NCI-H2227 (cell line): ENCODE measurements around the gene GSX1.
"Not testable (repeated sequence)": the region's sequence is repeated elsewhere in the genome, so short reads cannot be mapped to it uniquely, and the experiment has no call there.

Experiments used
- DNase-seq: peaks from one replicate; lab custom pipeline; 2025; ENCODE audit not compliant: unreplicated experiment; lab: John Stamatoyannopoulos, UW

GSX1 gene

DNA sequence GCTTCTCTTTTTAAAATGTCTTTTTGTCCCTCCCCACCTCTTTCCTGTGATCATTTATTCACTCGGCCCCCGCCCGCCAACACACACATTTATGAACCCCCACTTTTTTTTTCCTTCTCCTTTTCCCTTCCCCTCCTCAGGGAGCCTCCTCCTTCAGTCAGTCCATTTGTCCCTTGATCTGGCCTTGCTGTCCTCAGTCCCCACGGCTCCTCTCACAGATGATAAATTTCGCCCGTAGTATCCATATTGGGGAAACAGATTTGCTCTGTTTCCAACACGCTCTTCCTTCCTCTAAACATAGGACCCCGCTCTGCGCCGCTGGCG lies 2.0 kb downstream of the GSX1 start:
- no peak for DNase-seq

DNA sequence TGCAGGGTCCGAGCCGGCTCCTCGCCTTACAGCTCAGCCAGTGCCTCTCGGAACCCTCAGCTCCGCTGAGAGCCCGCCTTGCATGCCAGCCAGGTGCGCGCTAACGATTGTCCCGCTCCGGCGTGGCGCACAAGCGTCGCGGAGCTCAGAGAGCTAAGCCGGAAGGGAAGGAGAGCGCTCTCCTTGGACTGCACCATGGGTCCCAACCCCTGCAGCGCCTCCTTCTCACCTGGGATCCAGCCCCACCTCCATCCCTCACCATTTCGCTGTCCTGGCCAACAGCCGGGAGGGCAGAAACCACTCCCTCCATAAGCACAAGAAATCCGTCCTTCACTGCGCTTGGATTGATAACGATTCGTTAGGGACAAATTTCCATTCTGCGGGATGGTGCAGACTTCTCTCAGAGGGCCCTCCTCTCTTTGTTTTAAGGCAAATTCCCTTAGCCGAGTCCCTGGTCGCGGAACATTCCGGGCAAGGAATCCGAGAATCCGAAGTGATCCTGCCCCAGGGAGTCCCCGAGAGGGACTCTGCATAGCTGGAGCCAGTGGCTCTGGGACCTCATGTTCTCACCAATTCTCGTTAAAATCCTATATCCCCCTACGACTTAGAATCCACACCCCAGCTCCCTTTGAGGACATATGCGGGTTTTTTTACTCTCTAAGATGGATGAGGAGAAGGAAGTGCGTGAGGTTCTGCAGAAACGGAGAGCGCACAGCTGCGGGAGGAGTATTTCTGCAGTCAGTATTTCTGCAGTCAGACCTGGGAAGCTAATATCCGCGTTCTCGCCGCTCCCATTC lies 2.8 kb downstream of the GSX1 start:
- DNase-seq: no peak

DNA sequence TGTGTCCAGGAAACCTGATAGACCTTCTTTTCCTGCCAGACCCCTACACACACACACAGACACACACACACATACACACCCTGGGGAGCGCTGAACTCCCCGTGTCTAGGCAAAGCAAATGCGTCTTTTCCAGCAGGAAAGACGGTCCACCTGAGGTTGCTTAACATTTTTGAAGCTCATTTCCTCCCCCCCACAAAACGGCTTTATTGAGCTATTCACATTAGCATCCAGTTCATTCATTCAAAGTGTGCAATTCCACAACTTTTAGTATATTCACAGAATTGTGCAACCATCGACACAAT lies 3.4 kb downstream of the GSX1 start:
- DNase-seq: no peak

DNA sequence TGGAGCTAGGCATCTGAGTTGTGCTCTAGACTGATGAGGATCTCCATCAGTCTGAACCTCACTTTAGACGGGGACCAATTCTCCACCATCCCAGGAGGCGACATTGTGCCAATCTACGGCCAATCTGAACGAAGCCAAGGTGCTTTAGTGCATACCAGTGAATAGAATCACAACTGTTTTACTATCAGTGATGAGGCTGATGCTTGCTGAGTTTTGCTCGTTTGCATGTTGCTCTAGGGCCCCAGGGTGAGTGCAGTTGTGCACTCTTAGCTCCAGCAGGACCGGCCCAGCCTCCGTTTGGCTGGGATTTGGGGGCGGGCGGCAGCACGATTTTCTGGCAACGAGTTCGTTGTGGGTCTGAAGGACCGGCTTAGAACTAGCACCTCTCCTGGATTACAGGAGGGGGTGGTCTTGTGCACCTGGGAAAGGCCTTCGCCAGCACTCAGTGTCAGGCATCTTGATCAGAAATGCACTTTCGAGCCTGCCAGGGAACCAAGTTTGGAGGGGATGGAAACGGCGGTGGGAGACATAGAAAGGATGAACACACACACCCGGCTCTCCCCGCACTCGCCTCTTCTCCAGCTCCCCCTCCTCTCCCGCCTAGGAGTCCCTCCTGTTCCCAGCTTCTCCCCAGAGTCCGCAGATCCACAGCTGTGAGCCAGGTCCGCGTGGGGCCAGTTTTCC lies 4.4 kb downstream of the GSX1 start:
- DNase-seq: no peak

DNA sequence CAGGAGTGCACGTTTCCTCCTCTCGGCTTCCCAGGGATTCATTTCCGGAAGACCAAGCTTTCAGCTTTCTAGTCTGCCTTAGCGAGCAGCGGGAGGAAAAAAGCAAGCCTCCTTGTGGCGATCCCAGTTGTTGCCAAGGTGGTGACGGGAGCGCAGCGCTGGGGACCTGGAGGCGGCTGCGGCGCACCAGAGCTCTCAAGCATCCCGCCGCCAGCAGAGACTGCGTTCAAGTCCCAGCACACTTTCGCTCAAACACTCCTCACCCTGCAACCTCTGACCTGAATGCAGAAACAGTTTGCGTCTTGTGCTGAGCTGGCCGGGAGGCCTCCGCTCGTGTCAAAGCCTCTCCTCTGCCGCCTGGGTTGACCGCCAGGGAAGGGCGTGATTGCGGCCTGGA lies 4.9 kb downstream of the GSX1 start:
- peak; percentile 68 for DNase-seq

DNA sequence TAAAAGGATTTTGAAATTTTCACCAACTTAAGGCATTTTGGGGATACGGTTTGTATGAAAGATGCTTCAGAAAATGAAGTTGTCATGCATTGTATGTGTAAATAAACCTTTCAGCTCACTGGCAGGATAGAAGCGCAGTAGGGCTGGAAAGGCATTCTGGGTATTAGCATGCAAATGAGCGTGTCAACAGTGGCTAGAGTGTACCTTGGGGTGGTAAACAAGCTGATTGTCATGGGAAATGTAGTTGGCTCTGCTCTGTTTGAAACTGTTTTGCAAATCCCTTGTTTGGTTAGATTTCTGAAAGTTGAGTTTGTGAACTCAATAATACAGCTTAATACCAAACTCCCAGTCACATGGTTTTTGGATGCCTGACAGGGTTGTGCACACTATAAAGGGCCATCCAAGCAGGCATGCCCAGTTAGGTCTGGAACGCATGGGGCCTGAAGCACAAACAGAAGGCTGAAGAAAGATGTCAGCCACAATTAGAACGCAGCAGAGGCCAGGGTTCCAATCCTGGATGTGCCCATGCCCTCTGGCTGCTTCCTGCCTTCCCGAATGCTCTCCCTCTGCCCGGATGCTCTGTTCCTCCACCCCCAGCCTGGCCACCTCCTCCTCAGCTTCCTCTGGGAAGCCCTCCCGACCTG lies 14.6 kb downstream of the GSX1 start:
- no peak for DNase-seq

DNA sequence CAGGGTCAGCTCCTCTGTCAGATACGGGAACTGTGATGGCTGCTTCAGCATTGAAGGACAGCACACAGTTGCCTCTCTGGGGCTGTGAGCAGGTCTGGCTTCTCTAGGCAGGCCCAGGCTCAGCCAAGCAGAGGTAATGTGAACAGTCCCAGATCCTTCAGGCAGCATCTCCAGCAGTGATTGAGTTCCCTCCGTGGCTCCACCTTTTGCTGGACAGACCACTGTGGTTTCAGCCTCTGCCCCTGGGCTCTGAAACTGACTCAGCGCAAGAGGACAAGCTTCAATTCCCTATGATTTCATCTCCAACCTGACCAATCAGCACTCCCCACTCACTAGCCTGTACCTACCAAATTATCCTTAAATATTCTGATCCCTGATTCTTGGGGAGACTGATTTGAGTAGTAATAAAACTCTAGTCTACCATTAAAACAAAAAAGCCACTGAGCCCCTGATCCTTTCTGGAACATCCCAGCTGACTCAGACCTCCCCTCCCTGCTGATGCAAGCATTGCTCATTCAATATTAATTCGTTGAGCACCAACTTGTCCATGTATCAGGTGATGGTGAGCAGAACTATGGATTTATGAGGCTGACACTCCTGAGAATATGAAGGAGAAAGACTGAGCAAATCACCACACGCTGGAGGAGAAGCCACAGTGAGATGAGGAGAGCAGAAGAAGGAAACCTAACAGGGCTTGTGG lies 16.7 kb downstream of the GSX1 start:
- DNase-seq: no peak

DNA sequence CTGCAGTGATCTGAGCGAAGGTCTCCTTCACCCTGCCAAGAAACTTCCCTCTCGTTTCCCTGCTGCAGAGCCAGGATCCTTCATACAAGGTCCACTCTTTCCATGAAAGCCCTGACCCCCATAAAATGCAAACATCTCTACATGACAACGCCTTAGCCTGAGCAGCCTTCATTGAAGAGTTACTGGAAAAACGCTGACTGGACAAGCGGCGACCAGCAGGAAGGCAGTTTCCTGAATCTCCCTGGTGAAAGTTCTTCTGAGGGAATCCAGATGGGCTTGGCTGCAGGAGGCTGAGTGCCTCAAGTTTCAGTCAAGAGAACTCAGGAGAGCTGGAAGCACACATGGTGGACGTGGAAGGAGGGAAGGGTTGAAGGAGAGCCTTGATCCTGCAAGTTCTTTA lies 17.7 kb downstream of the GSX1 start:
- DNase-seq: no peak

DNA sequence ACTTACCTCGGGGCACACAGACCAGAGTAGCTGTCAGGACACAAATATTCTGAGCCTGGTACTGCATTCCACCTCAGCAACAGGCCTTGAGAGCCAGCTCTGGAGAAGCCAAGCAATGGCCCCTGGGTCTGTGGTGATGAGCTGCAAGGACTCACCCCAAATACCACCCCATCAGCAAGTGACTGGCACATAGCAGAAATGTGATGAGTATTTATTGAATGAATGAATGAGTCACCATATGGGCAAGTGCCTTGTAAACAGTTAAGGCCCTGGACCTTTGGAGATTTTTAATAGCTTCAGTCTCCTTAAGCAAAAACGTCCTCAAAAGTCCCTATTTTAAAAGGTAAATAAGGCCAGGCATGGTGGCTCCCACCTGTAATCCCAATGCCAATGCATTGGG lies 18.2 kb downstream of the GSX1 start:
- DNase-seq: no peak

DNA sequence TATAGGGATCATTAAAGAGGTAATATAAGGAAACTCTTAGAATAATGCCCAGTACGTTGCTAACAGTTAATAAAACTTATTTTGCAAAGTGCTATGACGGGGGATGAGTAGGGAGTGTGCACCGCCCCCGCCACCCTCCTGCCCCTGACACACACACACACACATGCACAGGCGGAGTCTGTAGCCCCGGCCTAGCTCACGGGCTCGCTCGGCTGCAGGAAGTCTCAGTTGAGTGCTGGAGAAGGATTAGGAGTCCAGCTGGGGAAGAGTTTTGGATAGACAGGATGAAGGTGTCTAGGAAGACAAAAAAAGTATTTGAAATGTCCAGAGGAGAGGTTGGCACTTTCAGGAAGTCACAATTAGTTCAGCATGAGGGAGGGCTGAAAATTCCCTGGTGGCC lies 21.5 kb downstream of the GSX1 start:
- no peak for DNase-seq

DNA sequence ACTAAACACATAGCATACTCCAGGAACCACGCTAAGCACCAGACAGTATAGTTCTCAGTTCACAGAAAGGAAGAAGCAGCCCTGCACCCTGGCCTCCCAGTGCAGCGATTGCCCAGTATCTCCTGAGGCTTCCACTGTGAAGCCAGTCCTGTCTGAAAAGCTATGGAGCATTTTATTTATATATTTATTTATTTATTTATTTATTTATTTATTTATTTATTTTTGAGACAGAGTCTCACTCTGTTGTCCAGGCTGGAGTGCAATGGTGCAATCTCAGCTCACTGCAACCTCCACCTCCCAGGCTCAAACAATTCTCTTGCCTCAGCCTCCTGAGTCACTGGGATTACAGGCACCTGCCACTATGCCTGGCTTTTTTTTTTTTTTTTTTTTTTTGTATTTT lies 25.5 kb downstream of the GSX1 start:
- DNase-seq: not testable (repeated sequence)

DNA sequence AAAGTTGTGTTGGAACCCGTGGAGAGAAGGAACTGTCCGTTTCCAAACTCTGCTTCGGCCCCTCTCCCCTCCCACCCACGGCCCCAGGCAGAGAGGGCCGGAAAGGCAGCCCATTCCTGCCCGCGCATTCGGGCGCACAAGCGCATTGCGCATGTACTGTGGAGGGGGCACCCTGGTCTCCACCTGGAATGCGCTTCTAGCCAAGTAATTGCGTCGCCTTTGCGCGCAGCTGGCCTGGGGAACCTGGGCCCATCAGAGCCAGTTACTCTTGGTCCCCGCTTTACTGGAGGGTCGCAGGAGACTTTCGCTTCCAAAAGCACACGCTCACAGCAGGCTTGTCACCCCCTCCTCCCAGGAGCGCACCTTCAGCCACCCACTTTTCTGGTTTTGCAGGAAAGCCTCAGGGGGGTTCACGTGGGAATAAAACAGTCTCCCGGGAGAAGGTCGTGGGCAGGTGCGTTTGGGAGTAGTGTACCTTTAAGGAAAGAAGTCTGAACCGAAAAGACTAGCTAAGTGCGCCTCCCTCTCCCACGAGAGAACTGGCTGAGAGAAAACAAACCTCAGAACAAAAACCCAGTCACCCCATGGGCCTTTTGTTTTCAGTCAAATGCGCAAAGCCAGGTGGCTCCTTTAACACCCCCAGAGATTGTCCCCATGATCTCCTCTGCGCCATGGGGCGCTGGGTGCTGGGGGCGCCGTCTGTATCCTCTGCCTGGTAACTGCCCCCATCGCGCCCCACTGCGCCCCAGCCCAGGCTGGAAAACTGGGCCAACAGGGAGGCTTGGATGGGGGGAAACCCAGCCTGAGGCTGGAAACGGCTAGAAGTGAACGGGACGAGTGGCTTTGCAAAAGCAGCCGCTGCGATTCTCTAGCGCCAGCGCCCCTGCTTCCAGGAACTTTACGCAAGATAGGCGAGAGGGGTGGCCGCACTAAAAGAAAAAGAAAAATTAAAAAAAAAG lies 28.5 kb downstream of the GSX1 start:
- DNase-seq: no peak

DNA sequence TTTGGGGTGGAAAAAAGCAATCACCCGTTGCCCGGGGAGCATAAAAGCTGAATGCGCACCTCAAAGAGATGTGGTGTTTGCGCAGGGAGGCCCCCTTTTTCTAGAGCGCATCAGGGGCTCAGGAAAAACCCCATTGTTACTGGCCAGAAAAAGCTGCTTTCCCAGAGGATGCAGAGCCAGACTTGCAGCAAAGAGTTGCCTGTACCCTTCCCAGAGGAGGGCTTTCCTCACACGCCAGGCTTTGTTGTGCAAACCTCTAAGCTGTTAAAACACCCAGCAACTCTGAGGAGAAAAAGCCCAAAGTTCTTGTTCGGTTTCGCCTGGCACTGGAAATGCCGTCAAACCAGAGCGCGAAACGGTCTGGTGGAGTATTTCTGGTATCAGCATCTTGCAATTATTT lies 29.3 kb downstream of the GSX1 start:
- no peak for DNase-seq

DNA sequence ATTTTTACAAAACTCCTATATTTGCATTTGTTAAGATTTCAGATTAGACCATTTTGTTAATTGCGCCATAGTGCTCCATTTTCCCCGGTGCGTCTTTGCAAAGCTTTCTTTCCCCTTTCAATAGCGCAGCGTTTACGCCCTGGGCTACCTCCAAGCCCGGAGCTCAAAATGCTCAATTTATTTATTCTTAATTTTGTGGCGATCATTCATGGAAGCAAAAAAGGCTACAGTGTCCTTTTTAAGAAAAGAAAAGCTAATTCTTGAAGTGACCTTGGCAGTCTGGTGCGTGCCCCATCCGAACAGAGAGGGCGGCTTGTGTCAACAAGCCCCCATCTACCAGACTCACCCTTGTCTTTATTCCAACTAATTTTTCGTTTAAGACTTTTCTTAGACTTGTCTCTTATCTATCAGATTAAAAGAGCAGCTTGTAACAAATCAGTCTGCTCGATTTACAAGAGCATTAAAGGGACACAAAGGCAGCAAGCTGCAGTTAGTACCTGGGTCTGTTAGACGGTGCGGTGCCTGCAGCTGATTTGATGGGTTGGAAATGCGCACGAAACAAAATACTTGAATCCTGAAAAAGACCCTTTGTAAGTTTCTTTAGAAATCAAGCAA lies 30.1 kb downstream of the GSX1 start:
- DNase-seq: no peak

DNA sequence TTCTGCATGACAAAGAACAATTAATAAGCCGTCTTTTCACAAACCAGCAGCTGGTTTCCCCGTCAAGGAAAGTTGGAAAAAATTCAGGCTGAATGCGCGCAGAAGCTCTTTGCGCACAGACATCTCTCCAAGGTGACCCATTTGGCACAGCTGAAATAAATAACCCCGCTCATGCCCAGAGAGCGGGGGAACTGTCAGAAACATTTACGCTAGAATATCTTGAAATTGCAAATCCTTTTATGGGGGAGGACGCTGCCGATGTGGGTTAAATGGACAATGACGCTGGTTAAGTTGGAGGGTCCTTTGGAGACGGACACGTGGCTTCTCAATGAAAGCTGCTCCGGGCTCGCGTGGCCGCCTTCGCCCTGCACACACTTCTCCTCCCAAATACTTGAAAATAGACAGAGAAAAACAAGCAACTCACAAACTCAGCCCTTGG lies 30.6 kb downstream of the GSX1 start:
- DNase-seq: no peak

DNA sequence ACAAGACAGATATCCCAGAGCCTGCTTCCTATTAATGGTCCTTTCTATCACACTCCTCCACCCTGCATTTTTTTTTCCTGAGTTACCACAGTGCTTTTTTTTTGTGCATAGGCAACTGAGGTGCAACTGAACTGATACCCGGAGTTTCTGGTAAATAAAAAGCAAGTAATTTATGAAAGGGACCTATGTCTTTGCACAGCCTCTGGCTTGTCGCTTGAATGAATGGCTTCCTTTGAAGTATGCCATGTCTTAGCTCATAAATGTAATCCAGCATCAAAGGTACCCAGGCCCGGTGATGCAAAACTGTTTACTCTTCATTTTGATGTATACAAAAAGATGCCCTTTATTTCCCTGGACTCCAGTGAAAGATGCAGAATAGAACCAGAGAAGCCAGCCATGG lies 31.8 kb downstream of the GSX1 start:
- DNase-seq: no peak

DNA sequence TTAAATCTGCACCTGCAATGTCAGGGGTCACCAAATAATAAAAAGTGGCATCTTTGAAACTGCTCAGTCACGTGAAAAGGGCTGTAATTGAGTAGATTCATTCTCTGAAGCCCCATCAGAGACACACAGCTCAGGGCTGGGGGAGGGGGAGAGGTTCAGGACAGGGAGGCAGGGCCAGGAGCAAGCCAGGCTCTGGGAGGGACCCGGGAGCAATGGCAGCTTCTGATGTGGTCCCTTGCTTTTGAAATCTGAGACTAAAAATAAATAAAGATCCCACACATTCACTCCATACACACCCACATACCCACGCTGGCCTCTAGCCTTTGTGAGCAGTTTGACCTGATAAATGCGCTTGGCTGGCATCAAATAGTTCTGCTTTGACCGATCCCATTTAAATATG lies 32.8 kb downstream of the GSX1 start:
- no peak for DNase-seq

DNA sequence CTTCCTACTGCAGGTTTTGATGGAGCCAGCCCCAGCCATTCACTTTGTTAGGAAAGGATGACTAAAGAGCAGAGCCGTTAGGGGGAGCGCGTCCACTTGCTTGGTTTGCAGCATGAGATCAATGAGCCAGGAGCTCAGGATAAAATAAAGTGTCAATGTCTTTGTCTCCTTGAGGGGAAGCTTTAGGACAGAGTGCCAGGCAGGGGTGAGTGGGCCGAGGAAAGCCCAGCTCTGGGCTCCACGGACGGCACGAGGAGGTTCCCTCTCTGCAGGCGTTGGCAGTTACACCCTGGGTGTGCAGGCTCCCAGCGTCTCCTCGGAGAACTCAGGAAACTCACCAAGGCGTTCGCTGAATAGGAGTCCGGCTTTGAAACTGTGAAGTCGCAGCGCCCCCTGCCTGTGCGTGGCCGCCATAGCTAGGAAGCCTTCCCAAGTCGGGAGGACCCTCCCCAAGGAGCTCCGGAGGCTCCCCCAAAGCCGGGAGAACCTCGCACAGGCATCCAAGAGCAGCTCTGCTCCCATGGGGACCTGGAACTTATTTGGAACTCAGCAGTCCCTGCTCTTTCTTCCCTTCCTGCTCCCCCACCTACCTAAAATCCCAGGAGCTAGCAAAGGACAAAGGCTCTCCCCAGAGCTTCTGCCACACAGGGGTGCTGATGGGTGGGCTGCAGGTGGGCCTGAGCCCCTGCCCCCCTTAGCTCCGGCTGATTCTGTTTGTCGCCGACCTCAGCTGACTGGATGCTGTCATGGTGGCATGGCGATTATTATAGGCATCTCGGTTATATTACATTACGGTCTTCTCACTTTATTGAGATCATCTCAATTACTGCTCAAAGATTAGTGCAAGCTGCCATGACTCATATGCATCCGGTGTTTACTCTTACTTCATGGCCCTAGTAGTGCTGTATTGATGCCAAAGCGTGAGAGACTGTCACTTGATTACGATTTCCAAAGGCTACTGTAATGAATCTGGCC lies 34.4 kb downstream of the GSX1 start:
- DNase-seq: peak; percentile 86

DNA sequence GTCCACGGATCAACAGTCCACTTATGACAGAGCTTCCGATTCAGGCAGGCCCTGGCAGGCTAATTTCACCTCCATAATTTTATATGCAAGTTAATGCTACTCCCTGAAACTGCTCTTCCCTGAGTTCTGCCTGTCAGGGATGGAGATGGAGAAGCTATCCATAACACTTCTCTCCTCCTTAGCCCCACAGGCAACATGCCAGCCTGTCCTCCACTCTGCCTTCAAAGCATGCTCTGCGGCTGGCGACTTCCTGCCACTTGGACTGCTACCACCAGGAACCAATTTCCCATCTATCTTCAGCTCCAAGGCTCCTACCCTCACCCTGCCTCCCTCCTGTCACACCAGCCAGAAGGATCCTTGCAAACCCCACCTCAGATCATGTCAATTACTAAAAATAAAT lies 35.4 kb downstream of the GSX1 start:
- DNase-seq: no peak
